Tibial artery (tissue), 4 donors: ENCODE results near the gene HOXB4.

Experiments
- DNase-seq, 2 donors: peaks; one replicate each; pipeline ENCODE4 v3.0.0-alpha.2; 2019
- H3K27ac ChIP-seq, 2 donors: fragments of 200-600 bp; sonication (generic) in 1 of 2; 1 replicate in 1 of 2; 2 replicates in 1 of 2; pipeline ENCODE4 v1.5.1; 2018 to 2019; ENCODE audit warnings: mild to moderate bottlenecking in 1 of 2
- H3K27me3 ChIP-seq, 2 donors: fragments of 200-600 bp; sonication (generic) in 1 of 2; one replicate each; pipeline versions ENCODE4 v1.5.1 to v1.6.0; 2016 to 2019
- H3K36me3 ChIP-seq, 3 donors: fragments of 200-600 bp; sonication (generic) in 2 of 3; one replicate each; pipeline ENCODE4 v1.5.1; 2016 to 2019; ENCODE audit warnings: mild to moderate bottlenecking in 2 of 3
- H3K4me1 ChIP-seq, 4 donors: fragments of 200-600 bp; sonication (generic) in 2 of 4; 1 replicate in 3 of 4; 2 replicates in 1 of 4; pipeline ENCODE4 v1.5.1; 2016 to 2019
- H3K4me3 ChIP-seq, 2 donors: fragments of 200-600 bp; sonication (generic) in 1 of 2; 1 replicate in 1 of 2; 2 replicates in 1 of 2; pipeline ENCODE4 v1.5.1; 2018 to 2019; ENCODE audit warnings: mild to moderate bottlenecking in 2 of 2
- H3K9me3 ChIP-seq, 3 donors: fragments of 200-600 bp; sonication (generic) in 1 of 3; one replicate each; pipeline ENCODE4 v1.5.1; 2016 to 2019
- intact Hi-C: fragments of 100-400 bp; cut with DNase I; formaldehyde crosslinking; loops from one replicate; pipeline ENCODE4 v1.15.0; 2023; ENCODE audit warnings: low total_unique reads
- TF ChIP-seq, protein P1 (sequence below), 2 experiments: fragments of 200-600 bp in 1 of 2; fragments of 450-650 bp in 1 of 2; IDR thresholded peaks; one replicate each; pipeline ENCODE4 v1.5.1; 2017 to 2019; ENCODE audit warnings: antibody characterized with exemption in 2 of 2, mild to moderate bottlenecking in 1 of 2, moderate library complexity in 1 of 2

Gene HOXB4

DNA sequence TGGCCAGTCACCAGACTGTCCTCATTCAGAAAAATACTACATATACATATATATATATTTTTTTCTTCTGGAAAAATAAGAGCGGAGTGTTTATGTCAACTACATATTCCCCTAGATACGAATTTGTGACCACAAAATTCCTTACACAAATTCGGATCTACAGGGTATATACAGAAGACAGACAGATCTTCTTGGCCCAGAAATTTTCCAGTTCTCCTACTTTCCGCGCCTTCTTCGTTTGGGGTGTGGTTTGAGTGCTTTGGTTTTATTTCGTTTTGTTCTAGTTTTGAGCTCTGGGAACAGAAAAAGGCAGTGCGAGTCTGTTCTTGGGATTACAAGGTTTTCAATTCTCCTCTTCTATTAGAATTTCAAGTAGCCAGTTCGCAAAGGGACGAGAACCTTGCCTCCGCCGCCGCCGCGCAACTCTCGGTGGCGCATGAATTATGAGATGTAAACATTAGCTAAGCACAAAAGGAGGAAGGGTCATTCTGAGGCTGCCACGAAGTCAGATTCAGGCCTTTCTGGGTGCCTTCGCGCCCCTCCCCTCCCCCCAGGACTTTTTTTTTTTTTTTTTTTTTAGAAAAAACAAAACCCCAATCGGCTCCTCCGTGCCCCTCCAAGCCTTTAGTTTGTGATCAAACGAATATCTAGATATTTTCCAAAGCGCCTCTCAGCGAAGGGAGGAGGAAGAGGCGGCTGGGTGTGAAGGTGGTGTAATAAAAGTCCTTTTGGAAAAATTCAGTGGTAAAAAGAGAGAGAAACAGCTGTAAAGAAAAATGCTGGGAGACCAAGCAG lies 1.8 kb upstream of the HOXB4 start:
- TF ChIP-seq, protein P1, sequence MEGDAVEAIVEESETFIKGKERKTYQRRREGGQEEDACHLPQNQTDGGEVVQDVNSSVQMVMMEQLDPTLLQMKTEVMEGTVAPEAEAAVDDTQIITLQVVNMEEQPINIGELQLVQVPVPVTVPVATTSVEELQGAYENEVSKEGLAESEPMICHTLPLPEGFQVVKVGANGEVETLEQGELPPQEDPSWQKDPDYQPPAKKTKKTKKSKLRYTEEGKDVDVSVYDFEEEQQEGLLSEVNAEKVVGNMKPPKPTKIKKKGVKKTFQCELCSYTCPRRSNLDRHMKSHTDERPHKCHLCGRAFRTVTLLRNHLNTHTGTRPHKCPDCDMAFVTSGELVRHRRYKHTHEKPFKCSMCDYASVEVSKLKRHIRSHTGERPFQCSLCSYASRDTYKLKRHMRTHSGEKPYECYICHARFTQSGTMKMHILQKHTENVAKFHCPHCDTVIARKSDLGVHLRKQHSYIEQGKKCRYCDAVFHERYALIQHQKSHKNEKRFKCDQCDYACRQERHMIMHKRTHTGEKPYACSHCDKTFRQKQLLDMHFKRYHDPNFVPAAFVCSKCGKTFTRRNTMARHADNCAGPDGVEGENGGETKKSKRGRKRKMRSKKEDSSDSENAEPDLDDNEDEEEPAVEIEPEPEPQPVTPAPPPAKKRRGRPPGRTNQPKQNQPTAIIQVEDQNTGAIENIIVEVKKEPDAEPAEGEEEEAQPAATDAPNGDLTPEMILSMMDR (IDR thresholded peaks at IDR 0.05), result no peak
- intact Hi-C loops, result no loop called here
- DNase-seq, result no peak
- Histone ChIP-seq H3K27ac (no peak overlapping the region), H3K27me3 (peaks cover 8 to 53% of the 10 kb centered on the region in 2 donors), H3K9me3 (no peaks in the 10 kb centered on the region), H3K36me3 (no peaks in the 10 kb centered on the region), H3K4me3 (no peak overlapping the region), H3K4me1 (peaks cover 0 to 39% (median 22%) of the 10 kb centered on the region in 4 donors)

DNA sequence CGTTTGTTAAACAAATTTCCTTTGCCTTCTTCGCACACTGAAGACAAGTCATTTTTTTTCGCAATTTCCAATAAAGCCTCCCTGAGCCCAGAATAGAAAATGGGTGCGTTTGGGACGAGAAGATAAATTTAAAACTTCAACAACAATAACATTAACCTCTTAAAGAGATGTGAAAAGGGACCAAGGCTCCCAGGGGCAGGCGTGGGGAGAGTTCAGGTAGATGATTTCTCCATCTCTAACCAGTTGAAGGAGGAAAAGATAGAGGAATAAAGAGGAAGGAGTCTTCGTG lies 1.3 kb upstream of the HOXB4 start:
- Histone ChIP-seq H3K36me3 (no peaks in the 10 kb centered on the region), H3K27ac (no peak overlapping the region), H3K9me3 (no peaks in the 10 kb centered on the region), H3K27me3 (peaks cover 8 to 53% of the 10 kb centered on the region in 2 donors), H3K4me1 (peaks cover 0 to 34% (median 18%) of the 10 kb centered on the region in 4 donors), H3K4me3 (no peak overlapping the region)
- TF ChIP-seq, protein P1 (IDR thresholded peaks at IDR 0.05), result no peak
- intact Hi-C loops, result no loop called here
- DNase-seq, result no peak

DNA sequence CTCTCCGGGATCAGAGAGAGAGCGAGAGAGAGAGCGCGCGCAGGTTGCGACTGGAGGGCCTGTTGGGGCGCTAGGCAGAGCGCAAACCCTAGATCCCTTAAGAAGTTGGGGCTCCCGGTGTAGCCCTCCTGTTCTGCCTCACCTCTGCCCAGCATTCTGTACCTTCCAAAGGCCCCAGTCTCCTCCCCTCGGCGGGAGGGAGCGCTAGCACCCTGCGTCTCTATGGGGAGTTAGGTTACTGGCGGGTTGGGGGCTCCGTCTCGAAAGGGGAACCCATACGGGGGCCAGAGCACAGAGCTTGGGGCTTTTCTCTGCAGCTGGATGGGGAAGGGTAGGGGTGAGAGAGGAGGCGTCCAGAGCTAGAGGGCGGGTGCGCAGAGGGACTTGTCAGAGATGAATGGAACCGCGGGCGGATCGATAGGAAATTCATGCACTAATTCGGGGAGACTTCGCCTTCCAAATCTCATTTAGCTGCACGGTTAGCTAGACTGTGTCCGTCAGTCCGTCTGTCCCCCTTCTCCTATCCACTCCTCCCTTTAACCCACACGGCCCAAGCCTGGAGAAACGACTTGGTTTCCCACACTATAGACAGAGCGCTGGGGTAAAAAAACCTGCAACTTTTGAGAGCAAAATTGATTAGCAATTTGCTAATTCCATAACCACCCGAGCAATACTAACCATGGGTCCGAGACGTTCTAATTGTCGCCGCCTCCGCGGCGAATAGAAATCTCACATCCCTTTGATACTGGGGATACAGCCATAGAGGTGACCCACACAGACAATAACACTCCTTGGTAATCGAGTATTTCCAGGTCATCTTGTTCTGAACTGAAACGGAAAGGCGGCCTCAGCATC lies 693 bp upstream of the HOXB4 start:
- H3K36me3 ChIP-seq, result no peaks in the 10 kb centered on the region
- intact Hi-C loops, result no loop called here
- no peak for DNase-seq
- peaks cover 0 to 34% (median 18%) of the 10 kb centered on the region in 4 donors for H3K4me1 ChIP-seq
- peak overlapping the region in 1 of 2 donors; percentile 75 for H3K27ac ChIP-seq
- peaks cover 8 to 53% of the 10 kb centered on the region in 2 donors for H3K27me3 ChIP-seq
- peak overlapping the region; percentile 51 to 60 for H3K4me3 ChIP-seq
- H3K9me3 ChIP-seq, result no peaks in the 10 kb centered on the region
- TF ChIP-seq, protein P1 (IDR thresholded peaks at IDR 0.05), result no peak

DNA sequence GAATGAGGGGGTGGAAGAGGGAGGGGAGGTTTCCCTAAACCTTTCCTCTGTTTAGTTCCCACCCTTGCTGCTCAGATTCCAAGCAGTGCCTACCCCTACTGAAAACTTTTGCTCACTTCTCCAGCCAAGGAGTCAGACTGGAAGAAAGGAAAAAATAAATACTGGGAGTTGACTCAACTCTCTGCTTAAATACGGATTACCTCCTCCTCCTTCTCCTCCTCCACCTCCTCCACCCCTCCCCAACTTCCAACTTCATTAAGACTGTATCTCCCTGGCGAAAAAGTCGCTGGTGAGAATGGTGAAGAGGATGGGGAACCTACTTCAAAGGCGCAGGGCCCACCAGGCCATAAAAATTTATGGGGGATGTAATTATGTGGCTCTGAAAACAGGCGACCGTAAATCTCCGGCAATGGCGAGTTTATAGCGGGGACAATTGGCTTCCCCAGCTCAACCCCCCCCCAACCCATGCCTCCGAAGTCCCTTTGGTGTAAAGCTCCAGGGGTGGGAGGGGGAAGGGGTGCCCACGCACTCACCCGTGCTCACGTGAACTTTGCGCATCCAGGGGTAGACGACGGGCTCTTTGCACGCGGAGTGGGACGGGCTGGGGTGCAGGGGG lies 712 bp downstream of the HOXB4 start:
- H3K4me3 ChIP-seq, result peak overlapping the region; percentile 51 to 60
- H3K36me3 ChIP-seq, result no peaks in the 10 kb centered on the region
- no peaks in the 10 kb centered on the region for H3K9me3 ChIP-seq
- peaks cover 8 to 48% of the 10 kb centered on the region in 2 donors for H3K27me3 ChIP-seq
- H3K4me1 ChIP-seq, result peaks cover 0 to 34% (median 20%) of the 10 kb centered on the region in 4 donors
- TF ChIP-seq, protein P1 (IDR thresholded peaks at IDR 0.05), result no peak
- H3K27ac ChIP-seq, result peak overlapping the region; percentile 24 to 75
- intact Hi-C loops, result no loop called here
- no peak for DNase-seq

DNA sequence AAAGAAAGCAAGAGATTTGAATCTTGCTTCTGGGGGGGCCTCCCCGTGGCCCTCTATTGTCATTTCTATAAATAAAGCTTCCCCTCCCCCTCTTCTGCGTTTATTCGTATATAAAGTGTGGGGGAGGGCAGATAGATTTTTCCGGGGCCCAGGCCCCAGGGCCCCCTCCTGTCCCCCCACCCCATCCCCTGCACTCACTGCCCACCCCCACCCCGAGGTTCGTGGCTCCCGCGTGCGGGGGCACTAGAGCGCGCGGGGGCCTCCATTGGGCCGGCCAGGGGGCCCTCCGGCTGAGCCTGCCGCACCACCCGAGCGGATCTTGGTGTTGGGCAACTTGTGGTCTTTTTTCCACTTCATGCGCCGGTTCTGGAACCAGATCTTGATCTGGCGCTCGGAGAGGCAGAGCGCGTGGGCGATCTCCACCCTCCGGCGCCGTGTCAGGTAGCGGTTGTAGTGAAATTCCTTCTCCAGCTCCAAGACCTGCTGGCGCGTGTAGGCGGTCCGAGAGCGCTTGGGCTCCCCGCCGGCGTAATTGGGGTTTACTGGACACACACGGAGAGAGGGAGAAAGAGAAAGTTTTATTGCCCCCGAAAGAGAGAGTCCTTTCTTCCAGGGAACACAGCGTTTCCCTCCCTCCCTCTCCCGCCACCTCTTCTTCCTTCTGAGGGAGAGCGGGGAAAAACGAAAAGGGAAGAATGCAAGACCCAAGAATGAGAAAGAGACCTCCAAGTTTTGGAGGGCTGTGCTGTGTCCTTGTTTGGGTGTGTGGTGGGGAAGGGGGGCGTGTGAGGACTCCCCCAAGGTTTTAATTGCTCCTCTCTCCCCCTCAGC lies 1.5 kb downstream of the HOXB4 start:
- H3K36me3 ChIP-seq, result no peaks in the 10 kb centered on the region
- H3K9me3 ChIP-seq, result no peaks in the 10 kb centered on the region
- H3K27ac ChIP-seq, result peak overlapping the region; percentile 24 to 75
- H3K4me1 ChIP-seq, result peaks cover 0 to 29% (median 17%) of the 10 kb centered on the region in 4 donors
- TF ChIP-seq, protein P1 (IDR thresholded peaks at IDR 0.05), result no peak
- intact Hi-C loops, result no loop called here
- H3K27me3 ChIP-seq, result peaks cover 8 to 41% of the 10 kb centered on the region in 2 donors
- DNase-seq, result no peak
- H3K4me3 ChIP-seq, result peak overlapping the region; percentile 51 to 60
